Stimulated activated CD4-positive, alpha-beta T cell treated with anti-CD3 and anti-CD28 coated beads, Interleukin-12 subunit alpha, Interleukin-12 subunit beta, amount 100 ng/mL, for 4 hours (primary cell): Measurements from ENCODE around the gene ARHGDIG.
A peak's percentile ranks its signal among the peaks of the same experiment; 100 is the strongest.
"Not testable (repeated sequence)": the region's sequence is repeated elsewhere in the genome, so short reads cannot be mapped to it uniquely, and the experiment has no call there.

Experiments
- DNase-seq: peaks from one replicate; pipeline ENCODE4 v3.0.0-alpha.2; 2020

Gene ARHGDIG

DNA sequence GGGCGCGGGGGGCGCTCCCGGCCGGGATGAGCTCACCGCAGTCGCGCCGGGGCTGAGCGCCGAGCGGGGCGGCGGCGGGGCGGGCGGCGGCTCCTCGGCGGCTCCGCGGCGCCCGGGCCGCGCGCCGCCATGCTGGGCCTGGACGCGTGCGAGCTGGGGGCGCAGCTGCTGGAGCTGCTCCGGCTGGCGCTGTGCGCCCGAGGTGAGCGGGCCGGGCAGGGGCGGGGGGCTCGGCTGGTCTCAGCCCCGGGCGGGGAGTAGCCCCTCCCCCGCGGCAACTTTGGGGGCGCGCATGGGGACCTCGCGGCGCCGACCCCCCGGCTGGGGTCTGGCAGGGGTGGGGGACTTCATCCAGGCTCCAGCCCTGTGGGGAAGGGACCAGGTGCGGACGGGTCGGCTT is at the start of gene ARHGDIG:
Gene ARHGDIG (plus strand): TSS at position 40 of the 400 bp plus-strand sequence. CDS start 90 bp downstream, at position 130.
- no peak for DNase-seq

DNA sequence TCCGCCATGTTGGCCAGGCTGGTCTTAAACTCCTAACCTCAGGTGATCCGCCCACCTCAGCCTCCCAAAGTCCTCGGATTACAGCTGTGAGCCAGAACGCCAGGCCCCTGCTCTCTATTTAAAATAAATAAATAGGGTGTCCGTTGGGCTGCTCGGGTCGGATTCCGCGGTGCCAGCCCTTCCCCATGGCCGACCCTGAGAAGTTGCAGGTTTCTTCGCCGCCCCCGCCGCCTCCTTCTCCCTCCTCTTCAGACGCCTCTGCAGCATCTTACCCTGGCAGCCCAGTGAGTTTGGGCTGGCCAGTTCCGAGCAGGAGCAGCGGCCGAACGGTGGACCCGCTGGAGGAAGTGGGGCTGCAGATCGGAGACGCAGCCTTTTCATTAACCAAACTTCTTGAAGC is 49.4 kb upstream of the ARHGDIG start:
- DNase-seq = no peak

DNA sequence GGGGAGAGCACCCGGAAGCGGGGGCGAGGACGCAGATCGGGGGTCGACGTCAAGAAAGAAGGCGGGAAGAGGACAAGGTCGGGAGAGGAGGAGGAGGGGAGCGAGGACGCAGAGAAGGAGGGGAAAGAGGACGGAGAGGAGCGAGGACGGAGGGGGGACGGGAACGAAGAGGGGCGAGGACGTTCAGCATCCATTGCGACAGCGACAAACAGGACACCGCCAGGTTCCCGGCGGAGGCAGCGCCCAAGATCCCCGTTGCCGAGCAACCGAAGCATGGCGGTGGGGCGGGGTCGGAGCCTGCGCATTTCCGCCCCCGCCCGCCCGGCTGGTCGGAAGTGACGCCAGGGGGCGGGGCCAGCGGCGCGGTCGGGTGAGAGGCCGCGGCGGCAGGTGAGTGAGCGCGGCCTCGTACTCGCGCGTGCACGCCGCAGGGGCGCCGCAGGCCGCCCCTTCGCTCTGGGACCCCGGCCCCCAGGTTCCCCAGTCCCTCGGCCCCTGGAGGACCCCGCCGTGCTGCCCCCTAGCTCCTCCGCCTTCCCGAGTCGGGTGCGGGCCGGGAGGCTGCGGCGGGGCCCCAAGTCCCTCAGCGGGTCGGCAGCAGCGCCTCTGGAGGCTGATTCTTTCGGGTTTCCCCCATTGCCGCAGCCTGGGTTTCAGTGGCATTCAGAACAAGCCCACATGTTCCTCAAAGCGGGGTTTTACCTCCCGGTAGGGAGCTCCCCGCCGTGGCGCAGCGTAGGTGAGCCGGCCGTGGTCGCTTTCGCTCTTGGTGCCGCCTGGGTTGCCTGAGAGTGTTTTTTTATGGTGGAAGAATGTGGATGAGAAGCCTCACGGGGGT is 45.7 kb upstream of the ARHGDIG start, which contains the start of gene FAM234A:
Gene FAM234A (plus strand): TSS at position 354 of the 838 bp plus-strand sequence. CDS start 19,593 bp downstream, outside the sequence.
- DNase-seq = peak; percentile 96

GRCh38 chr16:239948-240277 is 40.5 kb upstream of the ARHGDIG start:
- DNase-seq = no peak

GRCh38 chr16:240559-240958 is 39.8 kb upstream of the ARHGDIG start:
- DNase-seq = no peak

DNA sequence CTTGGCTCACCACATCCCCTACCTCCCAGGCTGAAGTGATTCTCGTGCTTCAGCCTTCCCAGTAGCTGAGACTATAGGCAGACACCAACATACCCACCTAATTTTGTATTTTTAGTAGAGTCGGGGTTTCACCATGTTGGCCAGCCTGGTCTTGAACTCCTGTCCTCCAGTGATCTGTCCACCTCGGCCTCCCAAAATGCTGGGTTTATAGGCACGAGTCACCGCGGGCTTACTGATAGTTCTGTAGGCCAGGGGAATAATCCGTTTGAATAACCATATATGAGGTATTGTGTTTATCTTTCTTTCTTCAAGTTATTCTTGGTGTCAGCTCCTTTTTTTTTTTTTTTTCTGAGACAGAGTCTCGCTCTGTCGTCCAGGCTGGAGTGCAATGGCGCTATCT is 38.1 kb upstream of the ARHGDIG start:
- DNase-seq = no peak

- DNase-seq = no peak
Observed at GRCh38 chr16:243348-243747, 37.0 kb upstream of the ARHGDIG start.

DNA sequence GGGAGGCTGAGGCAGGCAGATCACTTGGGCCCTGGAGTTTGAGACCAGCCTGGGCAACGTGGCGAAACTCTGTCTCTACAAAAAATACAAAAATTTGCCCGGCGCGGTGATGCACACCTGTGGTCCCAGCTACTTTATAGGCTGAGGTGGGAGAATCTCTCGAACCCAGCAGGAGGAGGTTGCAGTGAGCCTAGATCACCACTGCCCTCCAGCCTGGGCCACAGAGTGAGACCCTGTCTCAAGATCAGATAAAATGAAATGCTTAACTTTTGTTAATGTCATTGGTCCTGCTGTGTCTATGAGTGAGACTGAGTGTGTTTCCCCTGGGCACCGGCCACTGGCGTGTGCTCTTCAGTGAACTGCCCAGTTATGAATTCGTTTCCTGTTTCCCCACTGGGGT is 35.3 kb upstream of the ARHGDIG start:
- no peak for DNase-seq

GRCh38 chr16:247027-247426 is 33.4 kb upstream of the ARHGDIG start:
- no peak for DNase-seq

DNA sequence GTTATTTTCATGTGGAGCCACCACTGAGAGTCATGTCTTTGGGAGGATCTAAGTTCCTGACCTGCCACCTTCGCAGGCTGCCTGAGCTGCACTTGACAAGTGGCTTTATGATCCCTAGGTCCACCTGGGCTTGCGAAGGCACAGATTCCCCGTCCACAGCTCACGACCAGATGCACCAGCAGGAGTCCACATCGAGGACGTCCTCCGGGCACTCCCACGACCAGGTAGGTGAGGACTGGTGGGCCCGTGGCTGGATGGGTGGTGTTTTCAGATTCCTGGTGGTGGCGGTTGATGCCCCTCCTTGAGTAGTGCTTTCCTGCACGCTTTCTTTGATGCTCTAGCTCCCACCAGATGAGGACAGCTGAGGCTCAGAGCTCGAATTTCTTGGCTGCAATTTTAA is 31.0 kb upstream of the ARHGDIG start:
- no peak for DNase-seq

DNA sequence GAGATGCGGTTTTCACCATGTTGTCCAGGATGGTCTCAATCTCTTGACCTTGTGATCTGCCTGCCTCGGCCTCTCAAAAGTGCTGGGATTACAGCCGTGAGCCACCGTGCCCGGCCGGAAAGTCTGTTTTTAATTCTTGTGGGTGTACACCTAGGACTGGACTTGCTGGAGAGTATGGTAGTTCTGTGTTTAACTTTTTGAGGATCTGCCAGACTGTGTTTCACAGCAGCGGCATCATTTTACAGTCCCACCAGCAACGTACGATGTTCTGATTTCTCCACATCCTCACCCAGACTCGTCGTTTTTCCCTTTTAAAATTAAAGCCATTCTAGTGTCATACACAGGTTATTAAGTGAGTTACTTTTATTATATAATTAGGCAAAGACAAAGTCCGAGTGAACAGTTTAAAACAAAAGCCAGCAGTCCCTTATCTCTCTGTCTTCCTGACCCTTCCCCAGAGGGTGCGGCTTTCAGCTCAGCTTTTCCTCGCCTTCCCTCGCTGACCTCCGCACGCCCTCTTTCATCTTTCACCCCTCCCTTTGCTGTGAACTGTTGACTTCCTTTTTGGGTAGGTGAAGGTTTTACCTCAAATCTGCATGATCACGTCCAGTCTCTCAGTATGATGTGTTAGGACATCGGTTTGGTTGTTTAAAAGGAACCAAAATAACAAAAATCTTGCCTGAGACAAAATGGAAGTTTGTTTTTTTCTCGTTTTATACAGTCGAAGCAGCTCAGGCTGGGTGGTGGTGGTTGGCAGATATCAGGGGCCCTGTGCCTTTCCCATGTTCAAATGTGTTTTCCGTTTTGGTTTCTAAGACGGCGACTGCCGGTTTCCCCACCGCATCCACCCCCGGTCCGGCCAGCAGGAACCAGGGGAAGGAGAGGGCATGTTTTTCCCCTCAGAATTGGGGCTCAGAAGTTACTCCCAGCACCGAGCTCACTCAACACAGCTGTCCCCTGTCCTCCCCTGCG is 27.7 kb upstream of the ARHGDIG start:
- DNase-seq = peak; percentile 15

GRCh38 chr16:253833-254232 is 26.6 kb upstream of the ARHGDIG start:
- no peak for DNase-seq

DNA sequence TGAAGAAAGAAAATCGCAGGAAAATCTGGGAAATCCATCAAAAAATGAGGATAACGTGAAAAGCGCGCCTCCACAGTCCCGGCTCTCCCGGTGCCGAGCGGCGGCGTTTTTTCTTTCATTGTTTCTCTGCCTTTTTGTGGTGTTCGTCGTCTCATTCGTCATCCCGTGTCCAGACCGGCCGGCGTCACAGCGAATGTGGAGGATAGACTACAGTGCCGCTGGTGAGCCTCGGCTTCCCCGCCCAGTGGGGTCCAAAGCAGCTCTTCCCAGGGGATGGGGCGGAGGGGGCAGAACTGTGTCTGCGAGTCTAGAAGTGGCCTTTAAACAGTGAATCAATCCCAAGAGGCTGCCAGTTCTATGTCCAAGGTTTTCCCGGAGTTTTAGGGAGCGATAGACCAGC is 25.9 kb upstream of the ARHGDIG start:
- no peak for DNase-seq

DNA sequence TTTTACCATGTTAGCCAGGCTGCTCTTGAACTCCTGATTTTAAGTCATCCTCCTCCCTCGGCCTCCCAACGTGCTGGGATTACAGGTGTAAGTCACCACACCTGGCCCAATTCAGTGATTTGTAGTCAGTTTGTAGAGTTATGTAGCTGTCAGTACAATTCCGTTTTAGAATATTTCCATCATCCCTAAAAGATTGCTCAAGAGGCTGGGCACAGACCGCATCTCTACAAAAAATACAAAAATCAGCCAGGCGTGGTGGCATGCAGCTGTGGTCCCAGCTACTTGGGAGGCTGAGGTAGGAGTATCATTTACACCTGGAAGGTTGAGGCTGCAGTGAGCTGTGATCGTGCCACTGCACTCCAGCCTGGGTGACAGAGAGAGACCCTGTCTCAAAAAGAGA is 25.2 kb upstream of the ARHGDIG start:
- no peak for DNase-seq

GRCh38 chr16:258091-258490 is 22.3 kb upstream of the ARHGDIG start:
- not testable (repeated sequence) for DNase-seq

GRCh38 chr16:259226-259625 is 21.2 kb upstream of the ARHGDIG start:
- no peak for DNase-seq

GRCh38 chr16:259814-260253 is 20.6 kb upstream of the ARHGDIG start:
- DNase-seq = no peak

DNA sequence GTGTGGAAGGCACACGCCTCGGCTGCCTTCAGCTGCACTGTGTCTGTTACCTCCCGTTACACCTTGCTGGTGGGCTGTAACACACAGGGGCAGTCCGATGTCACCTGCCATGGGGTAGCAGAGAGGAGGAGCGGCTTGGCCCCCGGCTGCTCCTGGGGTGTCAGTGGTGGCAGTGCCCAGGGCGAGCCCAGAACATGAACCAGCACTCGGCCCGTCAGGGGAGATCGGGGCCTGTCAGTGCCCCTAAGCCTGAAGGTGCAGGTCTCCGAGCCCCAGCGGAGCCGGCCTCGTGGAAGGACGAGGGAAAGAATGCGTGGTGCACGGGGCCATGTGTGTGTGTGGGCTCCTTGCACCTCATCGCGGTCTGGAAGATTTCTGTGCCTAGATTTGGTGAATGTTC is 20.1 kb upstream of the ARHGDIG start:
- DNase-seq = no peak

DNA sequence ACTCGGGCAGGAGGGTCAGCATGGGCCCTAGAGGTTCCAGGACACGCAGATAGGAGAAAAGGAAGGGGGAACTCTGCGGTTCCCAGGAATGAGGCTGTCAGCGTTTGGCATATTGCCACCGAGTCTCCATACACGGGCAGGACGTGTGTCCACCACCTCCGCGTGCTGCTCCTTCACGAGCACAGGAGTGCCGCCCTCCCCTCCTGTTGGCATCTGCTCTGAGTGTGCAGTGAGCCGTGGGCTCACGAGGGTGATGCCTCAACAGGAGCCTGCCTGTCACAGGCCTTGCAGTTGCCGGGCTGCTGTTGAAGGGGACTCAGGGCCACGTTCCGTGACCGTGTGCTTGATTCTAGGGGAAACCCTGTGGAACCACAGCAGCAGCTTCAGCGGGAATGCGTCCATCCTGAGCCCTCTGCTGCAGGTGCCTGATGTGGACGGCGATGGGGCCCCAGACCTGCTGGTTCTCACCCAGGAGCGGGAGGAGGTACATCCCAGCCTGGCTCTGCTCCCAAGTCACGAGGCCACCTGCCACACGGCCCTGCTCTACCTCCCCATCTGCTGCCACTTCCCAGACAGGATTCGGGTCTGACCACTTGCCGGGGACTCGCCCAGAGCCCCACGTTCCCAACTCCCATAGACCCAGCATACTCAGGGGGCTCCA is 19.2 kb upstream of the ARHGDIG start:
- no peak for DNase-seq

DNA sequence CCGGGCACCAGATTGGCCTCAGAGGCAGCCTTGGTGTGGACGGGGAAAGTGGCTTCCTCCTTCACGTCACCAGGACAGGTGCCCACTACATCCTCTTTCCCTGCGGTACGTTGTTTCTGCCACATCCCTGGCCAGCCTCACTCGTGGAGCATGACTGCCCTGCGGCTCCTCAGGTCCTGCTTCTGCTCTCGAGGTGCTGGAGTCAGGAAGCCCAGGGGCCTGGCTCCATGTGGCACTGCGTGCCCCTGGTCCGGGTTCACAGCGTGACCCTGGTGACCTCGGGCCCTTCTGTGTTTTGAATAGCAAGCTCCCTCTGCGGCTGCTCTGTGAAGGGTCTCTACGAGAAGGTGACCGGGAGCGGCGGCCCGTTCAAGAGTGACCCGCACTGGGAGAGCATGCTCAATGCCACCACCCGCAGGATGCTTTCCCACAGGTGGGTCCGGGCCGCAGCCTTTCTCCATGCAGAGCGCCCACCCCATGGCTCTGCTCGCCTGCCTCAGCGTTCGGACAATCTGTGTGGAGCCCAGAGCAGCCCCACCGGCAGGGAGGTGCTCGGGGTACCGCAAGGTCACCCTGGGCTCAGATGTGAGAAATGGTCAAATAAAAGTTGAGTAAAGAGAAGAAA is 18.2 kb upstream of the ARHGDIG start:
- DNase-seq = no peak

- DNase-seq = no peak
Observed at GRCh38 chr16:263182-263774, 17.1 kb upstream of the ARHGDIG start.

- DNase-seq = no peak
Observed at GRCh38 chr16:263944-264343, 16.4 kb upstream of the ARHGDIG start.
